Measurements from ENCODE around the gene NDUFAF8. TPM values are rescaled to one million over a fixed set of nuclear protein-coding genes. Genes with fewer than 3 reads are reported as not detected.

NDUFAF8 gene
- total RNA-seq, 2 donors from 2014 or later: 27.4 to 43.1 TPM

DNA sequence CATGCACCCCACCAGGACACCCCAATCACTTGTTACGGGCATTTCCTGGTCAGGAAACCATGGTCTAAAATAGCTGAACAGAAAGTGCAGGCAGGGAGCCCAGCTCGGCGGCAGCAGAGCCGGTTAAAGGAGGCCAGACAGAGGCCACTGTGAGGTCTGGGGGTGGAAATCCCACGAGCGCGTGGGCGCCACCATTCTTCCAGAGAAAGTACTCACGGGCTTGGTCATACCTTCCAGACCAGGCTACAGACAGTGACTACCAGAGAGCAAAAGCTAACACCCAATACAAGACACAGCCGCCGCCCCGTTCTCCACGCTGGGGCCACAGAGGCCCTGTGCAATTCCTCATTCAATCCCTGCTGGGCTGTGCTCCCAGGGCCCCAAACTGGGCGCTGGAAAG lies 28.2 kb upstream of the NDUFAF8 start:
- Histone ChIP-seq H3K9me3 (no peaks in the 10 kb centered on the region), H3K27ac (no peak overlapping the region), H3K4me1 (replicated peaks) (no peaks in the 10 kb centered on the region), H3K27me3 (replicated peaks; ENCODE audit: insufficient read depth) (no peaks in the 10 kb centered on the region), H3K36me3 (no peaks in the 10 kb centered on the region), H3K4me3 (no peak overlapping the region)
- no peak for DNase-seq (ENCODE audit: low spot score)
- TF ChIP-seq, protein P1, sequence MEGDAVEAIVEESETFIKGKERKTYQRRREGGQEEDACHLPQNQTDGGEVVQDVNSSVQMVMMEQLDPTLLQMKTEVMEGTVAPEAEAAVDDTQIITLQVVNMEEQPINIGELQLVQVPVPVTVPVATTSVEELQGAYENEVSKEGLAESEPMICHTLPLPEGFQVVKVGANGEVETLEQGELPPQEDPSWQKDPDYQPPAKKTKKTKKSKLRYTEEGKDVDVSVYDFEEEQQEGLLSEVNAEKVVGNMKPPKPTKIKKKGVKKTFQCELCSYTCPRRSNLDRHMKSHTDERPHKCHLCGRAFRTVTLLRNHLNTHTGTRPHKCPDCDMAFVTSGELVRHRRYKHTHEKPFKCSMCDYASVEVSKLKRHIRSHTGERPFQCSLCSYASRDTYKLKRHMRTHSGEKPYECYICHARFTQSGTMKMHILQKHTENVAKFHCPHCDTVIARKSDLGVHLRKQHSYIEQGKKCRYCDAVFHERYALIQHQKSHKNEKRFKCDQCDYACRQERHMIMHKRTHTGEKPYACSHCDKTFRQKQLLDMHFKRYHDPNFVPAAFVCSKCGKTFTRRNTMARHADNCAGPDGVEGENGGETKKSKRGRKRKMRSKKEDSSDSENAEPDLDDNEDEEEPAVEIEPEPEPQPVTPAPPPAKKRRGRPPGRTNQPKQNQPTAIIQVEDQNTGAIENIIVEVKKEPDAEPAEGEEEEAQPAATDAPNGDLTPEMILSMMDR (IDR thresholded peaks at IDR 0.05): no peak
- TF ChIP-seq POLR2A (IDR thresholded peaks at IDR 0.05) (no peak), POLR2AphosphoS5 (IDR thresholded peaks at IDR 0.05) (no peak)
- WGBS: 79% methylated on average over 14 of the region's 14 CpGs
- intact Hi-C loops (cut with DNase I): no loop called here

DNA sequence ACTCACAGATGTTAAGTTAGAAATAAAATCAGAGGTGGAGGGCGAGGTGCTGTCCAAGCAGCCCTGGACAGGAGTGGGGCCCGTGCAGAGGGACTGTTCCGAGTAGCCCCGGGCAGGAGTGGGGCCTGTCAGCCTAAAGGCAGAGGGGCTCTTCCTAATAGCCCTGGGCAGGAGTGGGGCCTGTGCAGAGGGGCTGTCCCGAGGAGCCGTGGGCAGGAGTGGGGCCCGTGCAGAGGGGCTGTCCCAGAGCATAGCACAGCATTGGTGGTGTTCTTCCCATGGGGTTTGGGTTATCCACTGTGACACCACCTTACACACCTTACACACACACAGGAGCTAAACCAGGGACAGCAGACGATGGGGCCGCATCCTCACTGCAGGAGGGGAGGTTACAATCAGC lies 26.8 kb upstream of the NDUFAF8 start:
- intact Hi-C loops (cut with DNase I): no loop called here
- H3K27me3 ChIP-seq (replicated peaks; ENCODE audit: insufficient read depth): no peaks in the 10 kb centered on the region
- WGBS: 85% methylated on average over 9 of the region's 9 CpGs
- H3K27ac ChIP-seq: no peak overlapping the region
- H3K36me3 ChIP-seq: no peaks in the 10 kb centered on the region
- no peak for DNase-seq (ENCODE audit: low spot score)
- no peaks in the 10 kb centered on the region for H3K4me1 ChIP-seq (replicated peaks)
- H3K4me3 ChIP-seq: no peak overlapping the region
- TF ChIP-seq POLR2A (IDR thresholded peaks at IDR 0.05) (no peak), POLR2AphosphoS5 (IDR thresholded peaks at IDR 0.05) (no peak)
- TF ChIP-seq, protein P1 (IDR thresholded peaks at IDR 0.05): no peak
- H3K9me3 ChIP-seq: no peaks in the 10 kb centered on the region

DNA sequence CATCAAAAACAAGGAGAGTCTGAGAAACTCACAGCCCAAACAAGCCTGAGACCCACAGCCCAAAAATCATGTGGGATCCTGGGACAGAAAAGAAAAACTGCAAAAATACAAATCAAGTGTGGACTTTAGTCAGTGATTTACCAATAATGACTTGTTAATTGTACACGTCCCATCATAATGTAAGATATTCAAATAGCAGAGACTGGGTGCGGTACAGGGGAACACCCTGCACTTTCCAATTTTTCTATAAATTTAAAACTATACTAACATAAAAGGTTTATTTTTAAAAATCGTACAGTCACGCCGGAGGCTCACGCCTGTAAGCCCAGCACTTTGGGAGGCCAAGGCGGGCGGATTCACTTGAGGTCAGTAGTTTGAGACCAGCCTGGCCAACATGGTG lies 25.1 kb upstream of the NDUFAF8 start:
- TF ChIP-seq POLR2AphosphoS5 (IDR thresholded peaks at IDR 0.05) (no peak), POLR2A (IDR thresholded peaks at IDR 0.05) (no peak)
- TF ChIP-seq, protein P1 (IDR thresholded peaks at IDR 0.05): no peak
- 95% methylated on average over 8 of the region's 8 CpGs for WGBS
- DNase-seq (ENCODE audit: low spot score): no peak
- no peaks in the 10 kb centered on the region for H3K27me3 ChIP-seq (replicated peaks; ENCODE audit: insufficient read depth)
- no peaks in the 10 kb centered on the region for H3K4me1 ChIP-seq (replicated peaks)
- H3K36me3 ChIP-seq: no peaks in the 10 kb centered on the region
- intact Hi-C loops (cut with DNase I): no loop called here
- H3K4me3 ChIP-seq: no peak overlapping the region
- no peaks in the 10 kb centered on the region for H3K9me3 ChIP-seq
- H3K27ac ChIP-seq: no peak overlapping the region

GRCh38 chr17:81217491-81217890 lies 21.6 kb upstream of the NDUFAF8 start:
- Histone ChIP-seq H3K4me1 (replicated peaks) (peaks cover 7% of the 10 kb centered on the region), H3K9me3 (no peaks in the 10 kb centered on the region), H3K27me3 (replicated peaks; ENCODE audit: insufficient read depth) (no peaks in the 10 kb centered on the region), H3K27ac (no peak overlapping the region), H3K36me3 (no peaks in the 10 kb centered on the region), H3K4me3 (no peak overlapping the region)
- no peak for DNase-seq (ENCODE audit: low spot score)
- WGBS: 90% methylated on average over 18 of the region's 18 CpGs
- intact Hi-C loops (cut with DNase I): no loop called here
- TF ChIP-seq, protein P1 (IDR thresholded peaks at IDR 0.05): no peak
- TF ChIP-seq POLR2AphosphoS5 (IDR thresholded peaks at IDR 0.05) (no peak), POLR2A (IDR thresholded peaks at IDR 0.05) (no peak)

DNA sequence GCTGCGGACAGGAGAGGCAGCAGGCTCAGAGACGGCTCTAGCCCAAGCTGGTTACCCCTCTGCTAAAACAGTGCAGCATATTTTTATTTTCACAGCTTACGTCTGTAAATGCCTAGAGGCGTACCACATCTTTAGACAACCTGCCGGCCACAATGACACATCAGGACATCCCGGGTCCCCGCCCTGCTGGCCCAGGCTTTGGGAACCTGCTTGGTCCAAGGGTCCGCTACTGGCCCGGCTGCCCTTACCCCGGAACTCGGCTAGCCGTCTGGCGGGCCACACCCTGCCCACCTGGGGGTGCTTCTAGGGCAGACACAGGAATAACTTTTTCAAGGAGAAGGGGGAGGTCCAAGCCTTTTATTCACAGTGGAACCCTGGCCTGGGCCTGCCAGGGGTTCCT lies 20.7 kb upstream of the NDUFAF8 start:
- Histone ChIP-seq H3K4me1 (replicated peaks) (peaks cover 10% of the 10 kb centered on the region), H3K36me3 (no peaks in the 10 kb centered on the region), H3K27me3 (replicated peaks; ENCODE audit: insufficient read depth) (no peaks in the 10 kb centered on the region), H3K9me3 (no peaks in the 10 kb centered on the region), H3K4me3 (no peak overlapping the region), H3K27ac (no peak overlapping the region)
- intact Hi-C loops (cut with DNase I): no loop called here
- TF ChIP-seq POLR2AphosphoS5 (IDR thresholded peaks at IDR 0.05): no peak
- TF ChIP-seq, protein P1 (IDR thresholded peaks at IDR 0.05): no peak
- TF ChIP-seq POLR2A (IDR thresholded peaks at IDR 0.05): no peak
- 85% methylated on average over 13 of the region's 13 CpGs for WGBS
- no peak for DNase-seq (ENCODE audit: low spot score)

Measured in prostate gland (tissue), 2 donors.